Measurements from ENCODE around the gene RBMS3.
"Not testable (repeated sequence)": the region's sequence is repeated elsewhere in the genome, so short reads cannot be mapped to it uniquely, and the experiment has no call there.

RBMS3 gene

DNA sequence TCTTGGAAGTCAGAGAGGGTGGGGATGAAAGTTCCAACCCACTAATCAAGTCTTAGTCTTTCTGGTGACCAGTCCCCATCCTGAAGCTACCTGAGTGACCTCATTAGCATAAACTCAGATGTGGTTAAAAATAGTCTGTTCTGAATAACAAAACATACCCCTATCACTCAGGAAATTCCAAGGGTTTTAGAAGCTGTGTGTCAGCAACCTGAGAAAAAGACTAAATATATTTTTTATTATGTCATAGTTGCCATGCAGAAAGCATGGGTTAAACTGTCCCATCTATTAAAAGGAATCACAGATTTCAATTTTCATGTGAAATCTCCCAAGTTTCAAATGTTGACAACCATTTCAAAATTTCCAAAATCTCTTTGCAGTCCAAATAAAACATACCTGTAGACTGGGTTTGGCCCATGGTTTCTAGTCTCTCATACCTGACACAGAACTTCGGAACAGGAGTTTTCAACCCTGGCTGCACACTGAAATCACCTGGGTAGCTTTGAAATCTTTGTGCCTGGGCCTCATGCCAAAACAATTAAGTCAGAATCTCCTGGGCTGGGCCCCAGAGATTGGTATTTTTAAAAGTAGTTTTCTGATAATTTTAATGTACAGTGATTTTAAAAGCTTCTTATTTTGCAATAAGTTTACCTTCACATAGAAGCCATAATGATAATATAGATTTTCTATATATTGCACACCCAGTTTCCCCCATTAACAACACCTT lies 476.3 kb downstream of the RBMS3 start:
- no peak for DNase-seq

DNA sequence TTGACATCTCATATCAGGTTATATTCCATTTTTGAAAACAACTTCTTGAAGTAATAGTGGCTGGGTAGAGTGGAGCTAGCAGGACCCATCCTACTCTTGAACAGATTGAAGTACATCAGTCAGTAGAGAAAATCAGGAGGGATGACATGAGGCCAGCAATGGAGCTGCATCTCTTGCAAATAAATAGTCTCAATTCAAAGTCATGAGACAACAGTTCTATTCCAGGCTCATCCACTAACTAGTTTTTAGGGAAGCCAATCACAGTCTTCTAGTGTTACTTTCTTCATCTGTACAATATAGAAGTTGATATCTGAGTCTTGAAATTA lies 477.2 kb downstream of the RBMS3 start:
- no peak for DNase-seq

DNA sequence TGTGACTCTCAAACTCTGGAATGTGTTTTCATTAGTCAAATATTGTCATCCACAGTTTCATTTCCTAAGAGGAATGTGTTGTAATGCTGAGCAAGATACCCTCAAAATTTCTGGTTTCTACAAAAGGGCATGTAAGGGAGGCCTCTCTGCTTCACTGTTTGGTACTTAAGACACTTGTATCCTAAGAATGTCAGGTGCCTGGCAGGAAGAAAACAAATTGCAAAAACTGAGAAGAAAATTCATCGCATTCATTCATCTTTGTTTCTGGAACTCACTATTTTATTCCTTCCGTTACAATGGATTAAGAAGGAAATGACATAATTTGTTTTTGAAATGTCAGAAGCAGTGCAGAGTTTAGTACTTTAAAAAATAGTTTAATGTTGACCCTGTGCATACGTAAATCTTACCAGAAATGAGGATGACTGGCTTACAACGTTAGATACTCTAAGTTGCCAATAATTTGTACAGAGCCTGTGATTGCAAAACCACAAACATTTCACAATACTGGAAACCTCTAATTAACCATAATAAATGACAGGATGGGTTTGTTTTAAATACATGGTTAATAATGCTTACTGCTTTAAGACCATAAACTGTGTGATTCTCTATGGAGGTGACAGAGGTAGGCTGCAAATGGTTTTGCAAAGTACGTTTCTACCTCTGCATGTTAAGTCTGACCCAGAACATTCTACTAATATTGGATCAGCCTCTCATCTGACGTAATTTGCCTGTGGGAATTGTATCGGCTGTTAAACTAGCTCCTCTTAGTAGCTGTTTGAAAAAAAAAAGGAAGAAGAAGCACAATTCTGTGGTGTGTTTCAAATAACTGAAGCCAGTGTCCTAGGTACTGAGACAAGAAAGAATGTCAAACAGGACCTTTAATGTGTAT lies 477.8 kb downstream of the RBMS3 start:
- no peak for DNase-seq

DNA sequence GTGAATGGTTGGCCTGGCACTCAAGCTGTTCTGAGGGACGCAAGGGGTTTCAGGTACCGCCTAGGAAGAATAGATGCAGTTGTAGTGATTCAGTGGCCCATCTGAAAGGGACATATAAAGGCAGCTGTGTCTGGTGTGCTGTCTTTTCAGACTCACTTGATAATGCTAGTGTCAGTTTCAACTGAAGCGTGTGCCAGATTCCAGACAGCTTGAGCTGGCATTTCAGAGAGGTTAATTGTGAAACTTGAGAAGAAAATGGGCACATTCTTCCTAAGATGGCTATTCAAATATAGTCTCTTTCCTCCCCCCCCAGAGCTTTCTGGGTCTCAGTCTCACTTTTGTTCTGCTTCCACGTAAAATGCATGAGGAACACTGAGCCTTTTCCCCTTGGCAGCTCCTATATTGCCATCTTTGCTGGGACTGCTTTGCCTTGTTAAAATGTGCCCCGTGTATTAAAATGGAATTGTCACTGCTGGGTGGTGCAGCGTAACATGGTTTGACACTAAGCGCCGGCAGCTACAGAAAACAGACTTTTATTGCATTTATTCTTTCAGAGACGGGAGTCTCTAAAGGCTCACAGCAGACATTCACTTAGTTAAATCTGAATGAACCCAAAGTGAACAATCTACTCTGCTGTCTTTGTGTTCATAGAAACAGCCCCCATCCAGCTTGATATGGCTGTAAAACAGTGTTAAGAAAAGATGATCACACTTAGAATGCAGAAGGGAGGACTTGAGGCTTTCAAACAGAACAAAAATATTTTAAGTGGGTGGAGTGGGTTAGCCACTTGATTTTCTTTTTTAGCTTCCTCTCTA lies 478.7 kb downstream of the RBMS3 start:
- no peak for DNase-seq

DNA sequence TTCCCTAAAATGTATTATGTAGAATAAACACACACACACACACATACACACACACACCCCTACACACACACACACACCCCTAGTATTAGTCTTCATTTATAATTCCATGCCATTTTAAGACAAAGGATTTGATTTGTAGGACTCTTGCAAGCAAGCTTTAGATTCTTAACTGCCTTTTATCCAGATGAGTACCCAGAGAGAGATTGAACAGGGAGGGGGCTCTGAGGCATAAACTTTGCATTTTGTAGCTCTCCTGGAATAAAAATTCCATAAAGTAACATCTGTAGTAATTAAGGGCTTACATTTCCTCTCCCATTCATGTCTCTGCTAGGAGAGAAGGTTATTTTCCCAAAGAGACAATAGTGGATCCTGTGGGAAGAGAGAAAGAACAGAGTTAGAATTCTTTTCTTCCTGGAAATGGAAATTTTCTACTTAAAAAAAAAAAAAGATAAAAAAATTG lies 479.4 kb downstream of the RBMS3 start:
- no peak for DNase-seq

DNA sequence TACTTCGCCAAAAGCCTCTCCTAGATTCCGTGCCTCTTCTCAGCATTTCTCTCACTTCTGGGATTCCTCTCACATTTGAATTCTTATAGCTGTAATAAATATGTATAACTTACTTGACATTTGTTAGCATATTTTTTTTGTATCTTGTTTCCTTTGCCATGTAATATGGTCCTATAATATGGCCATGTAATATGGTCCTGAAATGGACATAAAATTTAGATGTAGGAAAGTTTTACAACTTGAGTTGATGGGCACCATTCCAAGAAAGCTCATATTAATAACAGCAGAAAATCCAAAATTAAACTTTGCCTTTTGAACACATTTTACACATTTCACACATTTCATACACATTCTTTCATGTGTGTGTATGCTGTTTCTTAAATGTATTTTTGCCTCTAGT lies 480.6 kb downstream of the RBMS3 start:
- no peak for DNase-seq

DNA sequence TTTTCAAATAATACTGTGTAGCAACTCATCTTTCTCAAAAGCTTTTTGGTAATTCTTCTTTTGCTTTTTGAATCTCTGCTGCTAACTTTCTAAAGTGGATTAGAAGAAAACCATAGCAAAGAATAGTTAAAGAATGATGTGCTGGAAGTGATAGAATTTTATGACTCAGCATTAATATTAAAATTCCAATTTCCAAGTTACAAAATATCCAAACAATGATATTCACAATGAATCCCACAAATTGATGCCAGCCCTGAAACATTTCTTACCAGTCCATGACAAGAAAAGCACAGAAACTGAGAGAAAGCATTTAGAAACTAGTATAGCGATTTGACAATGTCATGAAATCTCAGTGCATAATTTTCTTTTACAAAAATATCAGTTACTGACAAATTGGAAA lies 482.2 kb downstream of the RBMS3 start:
- no peak for DNase-seq

DNA sequence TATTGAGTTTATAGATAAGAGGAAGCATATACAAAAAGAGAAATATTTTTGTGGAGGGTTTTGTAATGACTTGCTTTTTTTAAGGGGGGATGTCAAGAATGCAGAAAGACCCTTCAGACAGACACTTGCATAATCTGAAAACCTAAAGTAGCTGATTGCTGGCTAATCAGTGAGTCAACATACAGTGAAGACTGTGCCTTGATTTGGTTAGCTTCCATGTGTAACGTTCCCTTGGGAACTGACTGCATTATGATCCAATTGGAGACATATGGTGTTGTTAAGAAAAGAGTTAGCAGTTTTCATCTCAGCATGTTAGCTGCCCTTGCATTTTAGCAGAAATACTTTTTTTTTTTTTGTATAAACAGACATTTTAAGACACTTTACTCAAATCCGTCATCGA lies 483.2 kb downstream of the RBMS3 start:
- DNase-seq, result no peak

DNA sequence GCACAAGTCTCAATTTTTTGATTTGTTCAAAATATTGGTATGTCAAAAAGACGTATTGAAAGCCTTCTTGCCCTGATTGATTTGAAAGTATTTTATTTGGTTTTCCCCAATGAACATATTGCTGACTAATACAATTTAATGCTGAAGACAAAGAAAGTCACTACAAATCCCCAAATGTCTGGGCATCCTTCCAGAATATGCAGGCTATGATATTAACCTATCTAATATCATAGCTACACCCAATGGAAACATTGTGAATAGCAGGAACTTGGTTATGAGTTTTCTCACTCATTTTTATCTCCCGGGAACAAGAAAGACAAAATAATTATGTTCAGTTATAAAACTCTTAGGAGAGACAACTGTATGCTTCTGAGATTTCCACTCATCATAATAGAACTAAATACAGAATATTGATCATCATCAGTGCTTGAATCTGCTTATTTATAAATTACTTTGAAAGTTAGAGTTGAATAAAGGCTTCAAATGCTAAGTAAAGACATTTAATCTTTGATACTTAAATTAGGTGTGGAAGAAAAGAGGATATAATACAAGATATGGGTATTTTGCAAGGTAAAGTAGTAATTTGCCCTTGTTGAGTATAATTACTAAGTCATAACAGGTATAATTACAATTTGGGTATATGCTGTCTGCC lies 483.9 kb downstream of the RBMS3 start:
- DNase-seq, result no peak

DNA sequence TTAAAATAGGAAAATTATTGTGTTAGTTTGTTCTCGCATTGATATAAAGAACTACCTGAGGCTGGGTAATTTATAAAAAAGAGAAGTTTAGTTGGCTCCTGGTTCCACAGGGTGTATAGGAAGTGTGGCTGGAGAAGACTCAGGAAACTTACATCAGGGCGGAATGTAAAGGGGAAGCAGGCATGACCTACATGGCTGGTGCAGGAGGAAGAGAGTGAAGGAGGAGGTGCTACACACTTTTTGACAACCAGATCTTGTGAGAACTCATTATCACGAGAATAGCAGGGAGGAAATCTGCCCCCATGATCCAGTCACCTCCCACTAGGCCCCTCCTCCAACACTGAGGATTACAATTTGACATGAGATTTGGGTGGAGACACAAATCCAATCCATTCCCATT lies 490.7 kb downstream of the RBMS3 start:
- no peak for DNase-seq

DNA sequence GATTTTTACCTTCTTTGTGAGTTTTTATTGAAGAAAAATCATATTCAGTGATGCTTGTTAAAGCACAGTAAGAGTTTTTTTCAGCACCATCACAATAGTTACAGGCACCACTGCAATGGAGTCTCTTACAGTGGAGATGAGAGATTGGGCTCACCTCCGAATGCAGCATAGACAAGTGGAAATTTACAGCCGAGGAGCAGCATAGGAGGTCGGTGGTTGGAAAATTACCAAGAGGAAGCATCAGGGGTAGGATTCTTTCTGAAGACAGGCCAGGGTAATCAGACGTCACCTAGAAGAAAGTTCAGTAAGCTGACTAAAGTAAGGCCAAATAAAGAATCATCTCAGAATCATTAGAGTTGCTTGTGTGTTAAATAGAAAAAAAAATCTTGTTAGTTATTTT lies 491.6 kb downstream of the RBMS3 start:
- no peak for DNase-seq

DNA sequence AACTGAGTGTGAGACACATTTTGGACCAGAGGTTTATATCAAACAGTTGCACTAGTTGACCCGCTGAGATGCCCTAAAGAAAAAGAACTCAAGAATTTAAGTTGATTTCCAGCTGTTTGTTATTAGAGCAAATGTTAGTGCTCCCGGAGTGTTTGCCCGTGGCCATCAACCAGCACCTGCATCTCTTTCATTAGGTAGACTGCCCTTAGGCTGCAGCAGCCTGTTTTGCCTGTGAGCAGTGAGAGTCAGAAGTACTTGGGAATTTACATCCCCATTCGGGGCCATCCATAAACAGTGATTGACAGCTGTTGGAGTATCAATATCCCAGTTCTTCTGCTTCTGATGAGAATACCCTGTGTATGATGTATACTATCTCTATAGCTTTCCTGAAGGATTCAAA lies 492.6 kb downstream of the RBMS3 start:
- DNase-seq, result no peak

DNA sequence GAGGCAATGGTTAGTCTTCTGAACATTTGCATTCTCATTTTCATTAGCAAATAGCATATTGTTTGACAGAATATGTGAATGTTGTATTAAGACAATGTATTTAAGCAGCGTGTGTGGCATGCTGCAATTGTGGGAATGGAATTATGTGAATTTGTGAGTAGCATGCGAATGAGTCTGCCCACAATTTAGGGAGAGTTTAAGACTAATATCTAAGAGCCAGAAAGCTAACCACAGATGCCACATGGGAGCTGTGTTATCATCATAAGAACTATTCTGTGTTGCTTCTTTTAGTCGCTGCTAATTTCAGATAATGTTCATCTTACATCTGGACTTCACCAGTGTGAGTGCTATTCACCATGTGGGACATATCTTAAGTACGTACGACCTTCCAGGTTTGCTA lies 494.5 kb downstream of the RBMS3 start:
- DNase-seq, result no peak

DNA sequence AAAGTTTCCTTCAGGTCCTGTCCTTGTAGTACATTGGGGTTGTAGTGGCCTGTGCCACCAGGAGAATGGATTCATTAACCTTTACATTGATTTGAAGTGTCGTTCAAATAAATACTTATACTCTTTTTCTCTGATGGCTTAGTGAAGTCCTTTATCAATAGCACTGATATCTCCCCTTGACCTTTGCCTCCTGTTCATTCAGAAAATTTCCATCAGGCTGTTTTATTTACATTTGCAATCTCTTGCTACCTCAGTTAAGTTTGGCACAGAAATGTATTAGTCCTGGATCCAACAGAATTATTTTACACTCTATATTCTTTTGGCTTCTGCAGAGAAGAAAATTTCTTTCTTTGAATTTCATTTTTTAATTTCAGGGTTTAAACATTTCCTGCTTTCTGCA lies 497.0 kb downstream of the RBMS3 start:
- DNase-seq, result no peak

DNA sequence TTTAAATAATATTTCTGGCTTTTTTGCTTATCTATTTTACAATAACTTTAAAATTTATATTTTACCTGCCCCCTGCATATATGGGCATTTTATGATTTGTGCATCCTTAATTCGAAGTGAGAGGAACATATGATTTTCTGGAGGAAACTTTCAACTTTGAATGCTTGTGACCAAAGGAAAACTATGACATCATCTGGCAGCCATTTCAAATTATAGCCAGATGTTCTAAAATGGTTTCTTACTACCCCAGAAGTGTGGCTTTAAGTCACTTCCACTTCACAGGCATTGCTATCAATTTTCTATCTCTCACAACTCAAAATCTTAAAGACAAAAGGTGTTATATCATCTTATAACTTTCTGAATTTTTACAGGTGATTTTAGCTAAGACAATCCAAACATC lies 508.8 kb downstream of the RBMS3 start:
- no peak for DNase-seq

DNA sequence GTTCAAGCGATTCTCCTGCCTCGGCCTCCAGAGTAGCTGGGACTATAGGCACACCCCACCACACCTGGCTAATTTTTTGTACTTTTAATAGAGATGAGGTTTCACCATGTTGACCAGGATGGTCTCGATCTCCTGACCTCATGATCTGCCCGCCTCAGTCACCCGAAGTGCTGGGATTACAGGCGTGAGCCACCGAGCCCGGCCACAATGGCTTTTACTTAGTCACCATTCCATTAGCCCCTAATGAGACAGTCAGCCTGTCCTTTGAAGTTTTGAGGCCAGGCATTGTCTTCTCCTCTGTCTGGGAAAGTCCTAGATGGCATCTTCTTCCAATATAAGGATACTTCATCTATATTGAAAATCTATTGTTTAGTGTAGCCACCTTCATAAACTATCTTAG lies 515.9 kb downstream of the RBMS3 start:
- no peak for DNase-seq

DNA sequence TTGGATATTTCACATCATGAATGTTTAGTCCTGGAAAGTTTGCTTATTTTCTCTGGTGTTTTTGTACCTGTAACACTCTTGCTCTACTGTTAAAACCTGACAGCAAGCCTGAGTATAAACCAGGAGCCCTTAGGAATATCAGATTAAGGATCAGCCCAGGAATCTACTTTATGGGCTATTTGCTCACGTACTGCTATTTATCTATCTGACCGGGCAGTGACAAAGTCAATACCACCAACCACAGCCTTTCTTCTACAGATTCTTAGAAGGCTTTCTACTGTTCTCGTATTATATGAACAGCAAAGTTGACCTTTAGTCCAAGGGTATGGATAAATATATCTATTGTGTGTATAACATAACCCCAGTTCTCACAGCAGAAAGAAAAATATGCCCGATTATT lies 521.2 kb downstream of the RBMS3 start:
- DNase-seq, result no peak

DNA sequence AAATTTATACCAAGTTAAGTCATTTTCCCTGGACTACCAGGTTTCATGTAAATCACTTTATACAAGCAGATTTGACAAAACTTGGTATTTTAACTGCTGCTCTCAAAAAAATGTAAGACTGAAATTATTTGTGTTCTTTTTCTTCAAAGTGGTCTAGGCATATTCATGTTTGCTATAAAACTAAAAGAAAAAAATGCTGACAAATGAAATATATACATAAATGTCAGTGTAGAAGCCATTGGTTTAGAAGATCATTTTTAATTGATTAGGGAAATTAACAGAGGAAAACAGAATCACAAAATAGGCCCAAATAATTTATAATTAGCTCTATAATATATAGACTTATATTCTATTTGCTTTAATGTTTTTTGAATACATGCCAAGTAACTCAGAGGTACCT lies 523.2 kb downstream of the RBMS3 start:
- DNase-seq, result no peak

DNA sequence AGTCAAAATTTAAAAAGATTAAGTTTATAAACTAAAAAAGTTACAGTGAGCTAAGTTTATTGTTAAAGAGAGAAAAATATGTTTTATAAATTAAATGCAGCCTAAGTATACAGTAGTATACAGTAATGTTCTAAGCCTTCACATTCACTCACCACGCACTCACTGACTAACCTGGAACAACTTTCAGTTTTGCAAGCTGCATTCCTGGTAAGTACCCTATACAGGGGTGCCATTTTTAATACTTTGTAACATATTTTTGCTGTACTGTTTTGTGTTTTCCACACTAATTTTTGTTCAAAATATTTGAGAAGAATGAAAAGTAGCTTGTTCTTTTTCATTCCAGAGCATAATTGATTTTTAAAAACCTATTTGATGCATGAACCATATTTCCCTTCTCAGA lies 524.9 kb downstream of the RBMS3 start:
- DNase-seq, result no peak

DNA sequence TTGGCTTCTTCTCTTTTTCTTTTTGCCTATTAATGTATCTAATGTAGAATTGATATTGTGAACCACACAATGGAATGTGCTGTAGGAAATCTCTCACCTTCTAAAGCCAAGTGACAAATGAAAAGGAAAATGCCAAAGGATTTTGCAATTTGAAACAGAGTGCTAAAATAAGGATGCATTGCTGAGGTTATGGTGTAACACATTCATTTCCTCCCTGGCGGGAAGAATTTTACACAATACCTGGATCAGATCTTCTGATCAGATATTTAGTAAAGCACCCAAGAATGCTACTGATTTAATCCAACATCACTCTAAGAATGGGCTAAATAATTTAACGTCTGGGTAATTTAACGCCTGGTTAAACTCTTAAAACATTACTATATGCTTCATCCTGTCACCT lies 527.5 kb downstream of the RBMS3 start:
- not testable (repeated sequence) for DNase-seq

DNA sequence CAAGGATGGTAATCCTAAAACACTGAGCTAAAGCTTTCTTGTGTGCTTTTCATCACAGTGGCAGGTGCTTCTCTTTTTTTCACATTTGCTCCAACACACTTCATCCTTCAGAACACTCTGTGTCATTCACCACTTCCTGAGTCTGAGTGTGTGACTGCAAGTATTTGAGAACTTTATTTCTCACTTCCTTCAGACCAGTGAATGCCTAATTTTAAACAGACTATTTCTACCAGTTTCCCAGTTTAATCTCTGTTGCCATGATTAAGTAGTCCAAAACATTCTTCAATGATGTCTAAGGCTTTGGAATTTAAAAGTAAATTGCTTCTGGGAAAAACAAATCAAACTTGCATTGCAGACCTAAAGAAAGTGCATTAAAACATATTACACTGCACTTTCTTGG lies 541.2 kb downstream of the RBMS3 start:
- no peak for DNase-seq

DNA sequence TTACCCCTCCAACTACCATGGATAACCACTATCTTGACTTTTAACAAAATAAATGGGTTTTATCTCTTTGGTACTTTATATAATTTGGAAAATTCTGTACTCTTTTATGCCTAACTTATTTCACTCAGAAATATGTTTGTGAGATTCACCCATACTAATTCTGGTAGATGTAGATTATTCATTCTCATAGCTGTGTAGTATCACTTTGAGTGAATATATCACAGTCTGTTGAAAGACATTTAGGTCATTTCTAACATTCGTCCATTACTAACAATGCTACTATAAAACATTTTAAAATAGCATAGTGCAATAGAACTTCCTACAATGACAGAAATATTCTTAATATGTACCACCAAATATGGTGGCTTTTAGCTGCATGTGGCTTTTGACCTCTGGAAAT lies 542.4 kb downstream of the RBMS3 start:
- DNase-seq, result no peak

DNA sequence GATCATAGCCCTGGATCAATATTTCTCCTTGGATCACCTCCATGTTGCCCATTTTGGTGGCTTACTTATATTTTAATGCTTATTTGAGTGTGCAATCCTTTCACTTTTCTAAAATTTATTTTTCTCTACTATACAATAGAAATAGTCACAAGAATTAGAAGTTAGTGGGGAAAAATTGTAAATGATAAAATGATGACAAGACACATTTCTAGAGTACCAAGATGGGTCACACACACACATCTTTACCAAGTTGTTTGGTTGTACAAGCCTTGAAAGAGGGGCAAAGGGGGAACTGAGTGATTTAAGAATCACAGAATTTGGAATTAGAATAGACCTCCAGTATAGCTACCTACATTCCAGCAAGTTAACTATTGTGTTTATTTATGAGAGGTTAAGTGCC lies 545.8 kb downstream of the RBMS3 start:
- DNase-seq, result no peak

Data from CD4-positive, alpha-beta T cell treated with Interleukin-17A for 4 hours (primary cell).